Activated CD8-positive, alpha-beta memory T cell treated with anti-CD3 and anti-CD28 coated beads for 36 hours (primary cell): ENCODE results near the gene RNF150. TPM values are rescaled to one million over a fixed set of nuclear protein-coding genes. Genes with fewer than 3 reads are reported as not detected.

Source experiments
- CTCF ChIA-PET: fragments of 350-600 bp; sonication (Branson Sonifier 250); formaldehyde crosslinking; loops from one replicate; lab custom pipeline; 2021; ENCODE audit warnings: antibody characterized with exemption; lab: Charles Lee
- POLR2A ChIA-PET: fragments of 350-600 bp; sonication (Branson Sonifier 250); formaldehyde crosslinking; loops from one replicate; lab custom pipeline; 2021; ENCODE audit warnings: antibody characterized with exemption; lab: Charles Lee
- total RNA-seq, 2 experiments: library from RNA; stranded (reverse); gene quantifications; one replicate each; pipeline ENCODE4 v1.2.3, GENCODE V29; 2021

The RNF150 gene
- total RNA-seq, 2 experiments from 2014 or later = 0.04 TPM; not detected in 1

GRCh38 chr4:140887467-140887866 is 245.8 kb downstream of the RNF150 start:
- ChIA-PET POLR2A (no interaction called here), CTCF (no interaction called here)

GRCh38 chr4:140884431-140885058 is 248.7 kb downstream of the RNF150 start:
- POLR2A ChIA-PET = no interaction called here

GRCh38 chr4:140877781-140878180 is 255.5 kb downstream of the RNF150 start:
- POLR2A ChIA-PET = no interaction called here
- CTCF ChIA-PET = no interaction called here

More at GRCh38 chr4:140884431-140885058, 248.7 kb downstream of the RNF150 start:
- CTCF ChIA-PET = interaction anchor here (1.2 kb wide), 1 partner anchor 247 kb away, joined by 3 read pairs; no protein-coding TSS in a partner anchor

GRCh38 chr4:140876615-140877364 is 256.5 kb downstream of the RNF150 start:
- CTCF ChIA-PET = no interaction called here
- POLR2A ChIA-PET = no interaction called here

GRCh38 chr4:140875746-140876452 is 257.4 kb downstream of the RNF150 start:
- POLR2A ChIA-PET = no interaction called here
- CTCF ChIA-PET = no interaction called here

- CTCF ChIA-PET = no interaction called here
Measured at GRCh38 chr4:140874056-140874455, 259.2 kb downstream of the RNF150 start.

GRCh38 chr4:140871368-140871767 is 261.9 kb downstream of the RNF150 start:
- POLR2A ChIA-PET = no interaction called here
- CTCF ChIA-PET = no interaction called here

More at GRCh38 chr4:140874056-140874455, 259.2 kb downstream of the RNF150 start:
- POLR2A ChIA-PET = no interaction called here

- ChIA-PET CTCF (no interaction called here), POLR2A (no interaction called here)
Measured at GRCh38 chr4:140870427-140870826, 262.8 kb downstream of the RNF150 start.

GRCh38 chr4:140869446-140869845 is 263.8 kb downstream of the RNF150 start:
- ChIA-PET POLR2A (no interaction called here), CTCF (no interaction called here)

- POLR2A ChIA-PET = no interaction called here
- CTCF ChIA-PET = no interaction called here
Measured at GRCh38 chr4:140867356-140867755, 265.9 kb downstream of the RNF150 start.

- ChIA-PET CTCF (no interaction called here), POLR2A (no interaction called here)
Measured at GRCh38 chr4:140866492-140867005, 266.7 kb downstream of the RNF150 start.

- POLR2A ChIA-PET = no interaction called here
- CTCF ChIA-PET = no interaction called here
Measured at GRCh38 chr4:140865253-140866217, 267.7 kb downstream of the RNF150 start.

- POLR2A ChIA-PET = no interaction called here
- CTCF ChIA-PET = no interaction called here
Measured at GRCh38 chr4:140863197-140863596, 270.1 kb downstream of the RNF150 start.

- ChIA-PET POLR2A (no interaction called here), CTCF (no interaction called here)
Measured at GRCh38 chr4:140862177-140862442, 271.2 kb downstream of the RNF150 start.

GRCh38 chr4:140861359-140862176 is 271.7 kb downstream of the RNF150 start:
- ChIA-PET POLR2A (no interaction called here), CTCF (no interaction called here)

- CTCF ChIA-PET = no interaction called here
- POLR2A ChIA-PET = no interaction called here
Measured at GRCh38 chr4:140858897-140859296, 274.4 kb downstream of the RNF150 start.

- ChIA-PET CTCF (no interaction called here), POLR2A (no interaction called here)
Measured at GRCh38 chr4:140857111-140857510, 276.2 kb downstream of the RNF150 start.

GRCh38 chr4:140856621-140857062 is 276.6 kb downstream of the RNF150 start:
- CTCF ChIA-PET = no interaction called here
- POLR2A ChIA-PET = no interaction called here
